GM18907 (cell line): ENCODE results near the gene PLD5.
"Not testable (repeated sequence)": the region's sequence is repeated elsewhere in the genome, so short reads cannot be mapped to it uniquely, and the experiment has no call there.

ENCODE experiments used
- ATAC-seq: cut with Tn5 transposase; IDR thresholded peaks from one replicate; pipeline ENCODE4 v1.9.1; 2021; ENCODE audit warnings: mild to moderate bottlenecking, moderate library complexity; ENCODE audit not compliant: unreplicated experiment

The PLD5 gene

GRCh38 chr1:242179767-242180166 lies 344.7 kb downstream of the PLD5 start:
- peak; percentile 86 for ATAC-seq

DNA sequence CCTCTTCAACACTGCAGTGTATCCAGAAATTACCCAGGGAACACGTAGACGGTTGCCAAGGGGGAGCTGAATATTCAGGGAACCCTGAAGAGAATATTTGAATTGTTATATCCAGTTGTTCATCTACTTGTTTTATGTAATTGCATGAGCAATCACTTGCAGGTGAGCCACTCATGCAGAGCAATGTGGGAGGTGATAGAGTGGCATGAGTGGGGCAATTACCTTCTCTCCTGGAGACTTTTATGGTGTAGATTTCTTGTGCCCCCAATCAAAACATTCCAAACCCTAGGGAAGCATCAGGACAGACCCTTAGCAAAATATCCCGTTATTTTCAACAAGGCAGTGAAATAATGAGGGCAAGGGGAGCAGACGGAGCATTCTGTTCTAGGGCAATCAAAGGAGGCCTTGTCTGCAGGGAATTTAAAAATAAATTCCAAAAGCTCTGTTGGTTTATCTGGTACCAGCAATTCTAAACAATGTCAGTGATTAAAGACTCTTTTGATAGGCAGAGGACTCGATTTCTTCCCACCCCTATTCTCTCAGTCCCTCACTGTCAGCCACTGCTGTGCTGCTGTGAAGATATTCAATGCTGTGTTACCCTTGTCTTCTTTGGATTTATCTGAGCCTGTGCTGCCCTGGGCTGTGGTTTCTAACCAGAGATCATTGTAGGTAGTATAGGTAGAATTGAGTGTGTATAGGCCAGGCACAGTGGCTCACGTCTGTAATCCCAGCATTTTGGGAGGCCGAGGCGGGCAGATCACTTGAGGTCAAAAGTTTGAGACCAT lies 345.4 kb downstream of the PLD5 start:
- ATAC-seq = peak; percentile 7

- ATAC-seq = no peak
These were observed 346.1 kb downstream of the PLD5 start for GRCh38 chr1:242178436-242178835.

- no peak for ATAC-seq
These were observed 362.4 kb downstream of the PLD5 start for GRCh38 chr1:242162140-242162539.

DNA sequence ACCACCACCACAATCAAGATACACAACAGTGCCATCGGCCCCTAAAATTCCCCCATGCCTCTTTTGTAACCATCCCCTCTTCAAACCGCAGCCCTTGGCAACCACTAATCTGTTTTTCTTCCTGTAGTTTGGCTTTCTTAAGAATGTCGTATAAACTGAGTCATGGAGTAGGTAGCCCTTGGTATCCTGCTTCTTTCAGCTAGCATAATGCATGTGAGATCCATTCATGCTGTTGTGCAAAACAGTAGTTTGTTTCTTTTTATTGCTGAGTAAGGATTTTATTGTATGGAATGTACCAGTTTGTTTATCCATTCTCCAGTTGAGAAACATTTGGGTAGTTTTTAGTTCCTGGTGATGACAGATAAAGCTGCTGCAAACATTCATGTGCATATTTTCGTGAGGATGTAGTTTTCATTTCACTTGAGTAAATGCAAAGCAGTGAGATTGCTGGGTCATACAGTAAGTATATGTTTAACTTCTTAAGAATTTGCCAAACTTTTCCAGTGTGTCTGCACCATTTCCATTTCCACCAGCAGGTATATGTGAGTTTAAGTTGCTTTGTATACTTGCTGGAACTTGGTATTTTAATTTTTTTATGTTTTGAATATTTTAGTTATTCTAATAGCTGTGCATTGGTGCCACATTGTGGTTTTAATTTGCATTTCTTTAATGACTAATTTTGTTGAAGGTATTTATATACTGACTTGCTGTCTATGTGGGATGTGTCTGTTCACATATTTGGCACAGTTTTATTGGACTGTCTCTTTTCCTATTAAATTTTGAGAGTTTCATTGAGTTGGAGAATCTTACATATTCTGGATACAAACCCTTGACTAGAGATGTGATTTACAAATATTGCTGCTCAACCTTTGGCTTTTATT lies 377.2 kb downstream of the PLD5 start:
- ATAC-seq = peak; percentile 77

DNA sequence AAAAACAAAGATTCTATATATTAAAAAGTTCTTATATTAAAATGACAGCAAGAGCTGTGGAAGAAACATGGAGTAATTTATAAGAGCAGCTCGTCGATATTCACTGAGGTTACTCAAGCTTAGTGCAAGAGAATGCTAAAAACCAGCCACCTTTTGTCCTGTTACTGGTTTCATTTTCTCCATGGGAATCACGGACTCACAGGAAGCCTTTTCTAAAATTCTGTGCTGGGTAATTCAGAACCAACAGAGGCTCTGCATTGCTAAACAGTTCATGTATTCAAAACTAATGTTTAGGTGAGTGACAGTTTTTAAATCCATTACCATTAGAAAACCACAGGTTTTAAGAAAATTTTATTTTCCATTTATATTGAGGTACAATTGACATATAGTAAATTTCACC lies 377.8 kb downstream of the PLD5 start:
- ATAC-seq = peak; percentile 29

DNA sequence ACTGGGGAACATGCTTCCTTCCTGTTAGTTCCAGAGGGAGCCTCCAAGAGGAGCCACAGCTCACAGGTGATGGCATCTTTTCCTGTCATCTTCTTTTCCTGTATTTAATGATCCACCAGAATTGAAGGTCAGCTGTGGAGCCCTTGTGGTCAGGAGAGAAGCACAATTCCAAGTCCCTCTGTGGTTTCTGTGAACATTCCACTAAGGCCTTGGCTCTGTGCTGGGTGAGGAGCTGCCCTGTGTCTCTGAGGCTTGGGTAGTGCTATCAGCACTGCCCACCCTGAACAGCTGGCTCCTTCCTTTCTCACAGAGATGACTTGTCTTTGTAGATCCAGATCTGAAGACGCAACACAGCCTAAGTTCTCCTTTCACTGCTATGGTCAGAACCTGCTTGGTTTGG lies 383.7 kb downstream of the PLD5 start:
- ATAC-seq = no peak

- ATAC-seq = no peak
These were observed 384.5 kb downstream of the PLD5 start for GRCh38 chr1:242139986-242140385.

DNA sequence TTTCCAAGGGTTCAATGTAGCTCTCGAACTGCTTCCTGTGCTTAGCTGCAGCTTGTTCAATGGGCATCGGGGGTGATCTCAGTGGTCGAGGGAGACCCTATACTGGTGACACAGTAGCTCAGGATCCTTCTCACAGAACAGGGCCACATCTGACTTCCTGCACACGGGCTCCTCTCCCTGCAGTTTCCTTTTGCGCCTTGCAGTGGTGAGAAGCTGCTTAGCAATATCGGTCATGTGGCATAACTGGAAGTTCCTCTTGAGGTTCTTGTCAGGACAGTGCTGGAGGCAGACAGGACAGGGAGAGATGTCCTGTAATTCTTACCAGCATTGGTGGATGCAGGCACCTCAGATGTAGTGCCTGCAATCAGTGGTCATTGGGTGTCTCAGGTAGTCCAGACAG lies 385.1 kb downstream of the PLD5 start:
- peak; percentile 91 for ATAC-seq

DNA sequence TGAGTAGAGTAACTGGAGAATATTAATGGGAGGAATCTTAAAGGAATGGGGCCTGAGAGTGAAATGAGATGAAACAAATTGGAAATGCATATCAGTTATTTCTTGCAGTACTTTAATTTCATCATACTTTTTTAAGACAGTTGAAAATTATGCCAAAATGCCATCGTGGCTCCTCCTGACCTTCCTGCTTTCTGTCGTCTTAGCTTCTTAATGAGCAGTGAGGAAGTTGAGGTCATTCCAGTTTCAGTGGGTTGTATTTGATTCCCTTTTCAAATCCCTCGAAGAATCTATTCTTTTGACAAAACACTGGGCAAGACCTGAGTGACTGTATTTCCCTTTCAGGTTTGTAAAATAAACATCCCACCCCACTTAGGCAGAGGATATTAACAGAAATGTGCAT lies 390.7 kb downstream of the PLD5 start:
- ATAC-seq = no peak

GRCh38 chr1:242133351-242133750 lies 391.1 kb downstream of the PLD5 start:
- no peak for ATAC-seq

GRCh38 chr1:242132121-242132817 lies 392.2 kb downstream of the PLD5 start:
- ATAC-seq = no peak

GRCh38 chr1:242128951-242129502 lies 395.5 kb downstream of the PLD5 start:
- ATAC-seq = peak; percentile 80

DNA sequence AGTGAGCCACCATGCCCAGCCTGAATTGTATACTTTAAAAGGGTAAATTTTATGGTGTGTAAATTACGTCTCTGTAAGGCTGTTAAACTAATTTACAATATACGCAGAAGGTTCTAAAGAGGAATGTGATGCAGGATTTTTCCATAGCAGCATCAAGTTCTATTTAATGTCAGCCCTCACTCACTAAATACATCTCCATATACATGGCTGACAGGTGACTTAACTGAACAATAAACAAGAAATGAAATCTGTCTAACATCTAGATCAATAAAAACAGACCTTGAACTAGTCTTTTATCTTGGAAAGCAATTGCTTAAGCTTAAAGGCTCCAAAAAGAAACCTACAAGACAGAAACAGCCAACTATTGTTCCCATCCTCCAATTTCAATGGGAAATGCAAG lies 404.1 kb downstream of the PLD5 start:
- no peak for ATAC-seq

- no peak for ATAC-seq
These were observed 423.6 kb downstream of the PLD5 start for GRCh38 chr1:242100921-242101320.

GRCh38 chr1:242097283-242097682 lies 427.2 kb downstream of the PLD5 start:
- ATAC-seq = not testable (repeated sequence)

DNA sequence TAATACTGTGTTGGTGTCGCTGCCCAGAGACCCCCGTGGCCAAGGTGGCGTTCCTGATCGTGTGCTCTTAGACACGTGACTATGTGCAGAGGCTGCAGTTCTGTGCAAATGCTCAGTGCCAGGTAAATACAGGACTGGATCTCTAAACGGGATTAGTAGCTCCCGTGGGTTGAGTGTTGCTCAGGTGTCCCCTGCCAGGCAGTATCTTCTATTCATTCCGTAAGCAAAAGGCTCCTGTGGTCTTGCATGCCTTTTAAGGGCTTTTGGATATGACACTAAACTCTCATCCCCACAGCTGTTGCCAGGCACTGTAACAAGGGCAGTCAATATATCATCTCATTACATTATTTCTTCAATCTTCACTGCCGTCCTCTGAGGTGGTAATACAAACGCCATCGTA lies 431.4 kb downstream of the PLD5 start:
- ATAC-seq = no peak

DNA sequence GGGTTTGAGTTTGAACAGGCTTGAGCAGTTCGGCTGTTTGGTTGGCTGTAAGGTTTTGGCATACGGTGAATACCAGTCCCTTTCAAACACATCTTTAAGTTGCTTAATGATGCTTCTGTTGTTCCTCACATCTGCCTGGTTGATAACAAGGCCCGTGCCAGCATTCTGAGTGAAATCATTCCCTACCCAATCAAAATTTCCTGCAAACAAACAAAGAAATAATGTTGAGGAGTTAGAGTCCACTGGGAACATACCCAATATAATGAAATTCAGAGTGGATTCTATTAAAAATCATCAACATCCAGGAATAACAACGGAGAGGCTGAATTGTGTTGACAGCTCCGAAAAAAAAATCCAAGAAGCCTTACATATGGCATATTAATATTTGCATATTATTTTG lies 434.6 kb downstream of the PLD5 start:
- ATAC-seq = no peak

- no peak for ATAC-seq
These were observed 435.6 kb downstream of the PLD5 start for GRCh38 chr1:242088875-242089274.

DNA sequence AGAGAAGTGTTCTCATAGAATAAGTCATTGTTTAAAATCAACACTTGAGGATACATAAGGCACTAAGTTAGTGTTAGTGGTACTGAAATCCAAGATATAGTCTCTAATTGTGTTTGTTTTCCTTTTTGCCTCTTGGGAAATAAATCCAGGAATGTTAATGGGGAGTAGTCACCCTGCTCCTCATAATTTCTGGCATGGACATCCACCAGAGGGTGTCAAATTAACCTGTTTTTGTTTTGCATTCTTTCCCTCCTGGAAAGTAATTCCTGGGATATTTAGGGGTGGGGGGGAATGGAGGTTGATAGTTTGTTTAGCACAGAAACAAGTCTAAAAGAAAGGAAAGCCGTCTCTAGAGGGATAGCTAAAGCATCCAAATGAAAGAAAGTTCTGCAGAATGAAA lies 437.8 kb downstream of the PLD5 start:
- no peak for ATAC-seq

DNA sequence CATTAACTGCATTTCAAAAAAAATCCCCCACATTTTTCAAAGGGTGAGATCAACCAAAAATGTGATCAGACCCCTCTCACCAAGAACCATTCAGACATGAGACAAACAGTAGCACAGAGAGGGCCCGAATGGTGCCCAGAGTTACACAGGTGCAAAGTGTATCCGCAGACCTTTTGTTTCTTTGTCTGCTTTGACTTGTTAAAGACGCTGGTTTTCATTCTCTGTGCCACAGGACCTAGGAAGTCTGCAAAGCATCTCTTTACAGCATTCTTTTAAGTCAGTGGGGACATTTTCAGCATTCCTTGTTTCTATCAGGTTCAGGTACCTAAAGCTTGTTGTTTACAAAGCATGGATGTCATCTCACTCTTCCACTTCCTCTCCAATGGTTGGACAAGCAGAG lies 438.4 kb downstream of the PLD5 start:
- ATAC-seq = no peak
